ENCODE data around the gene MAB21L2. TPM values are rescaled to one million over a fixed set of nuclear protein-coding genes. Genes with fewer than 3 reads are reported as not detected.
"Not testable (repeated sequence)": the region's sequence is repeated elsewhere in the genome, so short reads cannot be mapped to it uniquely, and the experiment has no call there.

MAB21L2 gene
- total RNA-seq, 1 donor: 40.5 TPM

DNA sequence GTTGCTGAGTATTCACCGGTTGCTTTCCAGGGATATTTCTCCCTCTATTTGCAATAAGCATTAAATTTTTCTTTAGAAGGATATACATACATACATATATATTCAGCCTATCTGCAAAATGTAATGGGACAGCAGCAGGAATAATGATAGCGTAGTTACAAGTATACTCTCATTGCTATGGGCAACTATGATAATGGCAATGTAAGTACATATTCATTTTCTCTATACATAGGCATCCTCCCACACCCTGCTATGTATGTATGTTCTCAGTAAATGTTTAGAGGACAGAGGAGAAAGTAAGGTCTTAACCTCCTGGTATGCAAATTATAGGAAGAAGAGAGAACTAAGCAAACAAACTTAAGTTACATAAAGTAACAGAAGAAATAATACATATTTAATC lies 19.7 kb upstream of the MAB21L2 start:
- H3K4me3 ChIP-seq (ENCODE audit: insufficient read depth, low read length): no peak overlapping the region
- no peaks in the 10 kb centered on the region for H3K9me3 ChIP-seq (ENCODE audit: low read depth, low read length)
- no peak for DNase-seq (ENCODE audit: insufficient read length, low spot score, missing footprints)

DNA sequence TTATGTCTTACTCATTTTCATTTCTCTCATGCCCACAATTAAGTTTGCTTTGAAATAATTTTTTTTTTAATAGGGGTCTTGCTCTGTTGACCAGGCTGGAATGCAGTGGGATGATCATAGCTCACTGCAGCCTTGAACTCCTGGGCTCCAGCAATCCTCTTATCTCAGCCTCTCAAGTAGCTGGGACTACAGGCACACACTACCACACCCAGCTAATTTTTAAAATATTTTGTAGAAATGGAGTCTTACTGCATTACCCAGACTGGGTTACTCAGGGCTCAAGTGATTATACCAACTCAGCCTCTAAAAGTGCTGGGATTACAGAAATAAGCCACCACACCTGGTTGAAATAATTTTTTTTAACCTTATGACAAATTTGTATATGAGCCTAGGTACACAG lies 19.2 kb upstream of the MAB21L2 start:
- no peaks in the 10 kb centered on the region for H3K9me3 ChIP-seq (ENCODE audit: low read depth, low read length)

More for the DNA sequence above, 19.7 kb upstream of the MAB21L2 start:
- Histone ChIP-seq H3K36me3 (ENCODE audit: insufficient read depth, low read length) (no peaks in the 10 kb centered on the region), H3K79me2 (ENCODE audit: insufficient read depth, low read length) (no peaks in the 10 kb centered on the region), H3K4me1 (ENCODE audit: insufficient read depth, low read length) (no peaks in the 10 kb centered on the region), H4K20me1 (ENCODE audit: insufficient read depth, low read length) (no peaks in the 10 kb centered on the region), H3K4me2 (ENCODE audit: insufficient read depth, low read length) (no peak overlapping the region), H3K27me3 (ENCODE audit: insufficient read depth, low read length) (no peaks in the 10 kb centered on the region), H3K27ac (ENCODE audit: low read depth, low read length) (no peak overlapping the region), H2AFZ (ENCODE audit: low read length) (no peak overlapping the region)
- TF ChIP-seq, protein P1, sequence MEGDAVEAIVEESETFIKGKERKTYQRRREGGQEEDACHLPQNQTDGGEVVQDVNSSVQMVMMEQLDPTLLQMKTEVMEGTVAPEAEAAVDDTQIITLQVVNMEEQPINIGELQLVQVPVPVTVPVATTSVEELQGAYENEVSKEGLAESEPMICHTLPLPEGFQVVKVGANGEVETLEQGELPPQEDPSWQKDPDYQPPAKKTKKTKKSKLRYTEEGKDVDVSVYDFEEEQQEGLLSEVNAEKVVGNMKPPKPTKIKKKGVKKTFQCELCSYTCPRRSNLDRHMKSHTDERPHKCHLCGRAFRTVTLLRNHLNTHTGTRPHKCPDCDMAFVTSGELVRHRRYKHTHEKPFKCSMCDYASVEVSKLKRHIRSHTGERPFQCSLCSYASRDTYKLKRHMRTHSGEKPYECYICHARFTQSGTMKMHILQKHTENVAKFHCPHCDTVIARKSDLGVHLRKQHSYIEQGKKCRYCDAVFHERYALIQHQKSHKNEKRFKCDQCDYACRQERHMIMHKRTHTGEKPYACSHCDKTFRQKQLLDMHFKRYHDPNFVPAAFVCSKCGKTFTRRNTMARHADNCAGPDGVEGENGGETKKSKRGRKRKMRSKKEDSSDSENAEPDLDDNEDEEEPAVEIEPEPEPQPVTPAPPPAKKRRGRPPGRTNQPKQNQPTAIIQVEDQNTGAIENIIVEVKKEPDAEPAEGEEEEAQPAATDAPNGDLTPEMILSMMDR (IDR thresholded peaks at IDR 0.05; ENCODE audit: extremely low read depth, low read depth, low read length): no peak

DNA sequence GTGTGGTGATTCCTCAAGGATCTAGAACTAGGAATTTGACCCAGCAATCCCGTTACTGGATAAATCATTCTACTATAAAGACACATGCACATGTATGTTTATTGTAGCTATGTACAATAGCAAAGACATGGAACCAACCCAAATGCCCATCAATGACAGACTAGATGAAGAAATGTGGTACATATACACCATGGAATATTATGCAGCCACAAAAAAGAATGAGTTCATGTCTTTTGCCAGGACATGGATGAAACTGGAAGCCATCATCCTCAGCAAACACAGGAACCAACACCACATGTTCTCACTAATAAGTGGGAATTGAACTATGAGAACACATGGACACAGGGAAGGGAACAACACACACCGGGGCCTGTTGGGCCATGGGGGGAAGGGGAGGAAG lies 17.0 kb upstream of the MAB21L2 start:
- not testable (repeated sequence) for H3K4me2 ChIP-seq (ENCODE audit: insufficient read depth, low read length); H3K79me2 ChIP-seq (ENCODE audit: insufficient read depth, low read length)

More for the DNA sequence above, 19.2 kb upstream of the MAB21L2 start:
- no peak overlapping the region for H3K4me2 ChIP-seq (ENCODE audit: insufficient read depth, low read length)
- no peaks in the 10 kb centered on the region for H4K20me1 ChIP-seq (ENCODE audit: insufficient read depth, low read length)
- H3K79me2 ChIP-seq (ENCODE audit: insufficient read depth, low read length): no peaks in the 10 kb centered on the region
- H3K4me3 ChIP-seq (ENCODE audit: insufficient read depth, low read length): no peak overlapping the region
- TF ChIP-seq, protein P1 (IDR thresholded peaks at IDR 0.05; ENCODE audit: extremely low read depth, low read depth, low read length): no peak
- no peaks in the 10 kb centered on the region for H3K27me3 ChIP-seq (ENCODE audit: insufficient read depth, low read length)
- no peak overlapping the region for H2AFZ ChIP-seq (ENCODE audit: low read length)
- no peaks in the 10 kb centered on the region for H3K4me1 ChIP-seq (ENCODE audit: insufficient read depth, low read length)
- H3K27ac ChIP-seq (ENCODE audit: low read depth, low read length): no peak overlapping the region
- no peak for DNase-seq (ENCODE audit: insufficient read length, low spot score, missing footprints)
- no peaks in the 10 kb centered on the region for H3K36me3 ChIP-seq (ENCODE audit: insufficient read depth, low read length)

DNA sequence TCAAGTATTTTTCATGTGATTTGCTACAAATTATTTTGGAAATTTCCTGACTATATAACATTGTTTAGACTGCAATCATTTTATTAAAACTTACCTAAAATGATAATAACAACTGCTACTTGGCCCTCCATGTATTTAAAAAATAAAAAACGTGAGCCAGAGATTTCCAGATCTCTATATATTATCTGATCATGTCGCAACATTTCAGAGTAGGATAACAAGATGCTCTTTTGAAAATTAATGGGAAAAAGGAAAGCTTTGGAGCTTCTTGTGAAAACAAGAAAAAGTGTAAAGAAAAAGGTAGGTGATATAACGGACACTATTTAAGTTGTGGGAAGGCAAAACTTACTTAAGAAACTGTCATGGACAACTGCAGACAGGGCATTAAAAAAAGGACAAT lies 14.9 kb upstream of the MAB21L2 start:
- TF ChIP-seq, protein P1 (IDR thresholded peaks at IDR 0.05; ENCODE audit: extremely low read depth, low read depth, low read length): no peak
- H3K36me3 ChIP-seq (ENCODE audit: insufficient read depth, low read length): no peaks in the 10 kb centered on the region
- H3K27ac ChIP-seq (ENCODE audit: low read depth, low read length): no peak overlapping the region
- H4K20me1 ChIP-seq (ENCODE audit: insufficient read depth, low read length): no peaks in the 10 kb centered on the region
- H3K27me3 ChIP-seq (ENCODE audit: insufficient read depth, low read length): no peaks in the 10 kb centered on the region
- H3K4me3 ChIP-seq (ENCODE audit: insufficient read depth, low read length): no peak overlapping the region
- H3K9me3 ChIP-seq (ENCODE audit: low read depth, low read length): no peaks in the 10 kb centered on the region
- no peak for DNase-seq (ENCODE audit: insufficient read length, low spot score, missing footprints)
- H3K4me2 ChIP-seq (ENCODE audit: insufficient read depth, low read length): no peak overlapping the region
- peaks cover 17% of the 10 kb centered on the region for H3K4me1 ChIP-seq (ENCODE audit: insufficient read depth, low read length)
- peaks cover 3% of the 10 kb centered on the region for H3K79me2 ChIP-seq (ENCODE audit: insufficient read depth, low read length)
- no peak overlapping the region for H2AFZ ChIP-seq (ENCODE audit: low read length)

More for the DNA sequence above, 17.0 kb upstream of the MAB21L2 start:
- H2AFZ ChIP-seq (ENCODE audit: low read length); H3K9me3 ChIP-seq (ENCODE audit: low read depth, low read length); H4K20me1 ChIP-seq (ENCODE audit: insufficient read depth, low read length); H3K27me3 ChIP-seq (ENCODE audit: insufficient read depth, low read length); H3K27ac ChIP-seq (ENCODE audit: low read depth, low read length); H3K36me3 ChIP-seq (ENCODE audit: insufficient read depth, low read length); DNase-seq (ENCODE audit: insufficient read length, low spot score, missing footprints); H3K4me3 ChIP-seq (ENCODE audit: insufficient read depth, low read length): not testable (repeated sequence)
- H3K4me1 ChIP-seq (ENCODE audit: insufficient read depth, low read length): peaks cover 12% of the 10 kb centered on the region
